Activated CD4-positive, alpha-beta T cell treated with anti-CD3 and anti-CD28 coated beads, Interleukin-2, amount 10 ng/mL, durations not matched to agents 24 days and 14 days (primary cell): ENCODE results near the gene EXOC4. TPM values are rescaled to one million over a fixed set of nuclear protein-coding genes. Genes with fewer than 3 reads are reported as not detected.

Experiments
- DNase-seq: peaks from one replicate; pipeline ENCODE4 v3.0.0; 2022
- H3K27ac Mint-ChIP-seq: one replicate; pipeline ENCODE4 v1.8.0; 2022; ENCODE audit warnings: mild to moderate bottlenecking, mixed read lengths
- H3K27me3 Mint-ChIP-seq: one replicate; pipeline ENCODE4 v1.8.0; 2022; ENCODE audit warnings: mixed read lengths
- H3K36me3 Mint-ChIP-seq: one replicate; pipeline ENCODE4 v1.8.0; 2022; ENCODE audit warnings: low read depth, mild to moderate bottlenecking, mixed read lengths
- H3K4me1 Mint-ChIP-seq: one replicate; pipeline ENCODE4 v1.8.0; 2021; ENCODE audit warnings: mixed read lengths
- H3K4me3 Mint-ChIP-seq: one replicate; pipeline ENCODE4 v1.8.0; 2022; ENCODE audit warnings: mild to moderate bottlenecking, moderate library complexity, mixed read lengths
- H3K9me3 Mint-ChIP-seq: one replicate; pipeline ENCODE4 v1.8.0; 2021; ENCODE audit warnings: mixed read lengths
- intact Hi-C: fragments of 100-400 bp; cut with micrococcal nuclease; formaldehyde crosslinking; loops from one replicate; pipeline ENCODE4 v1.15.1; 2023
- total RNA-seq: library from RNA; stranded (reverse); gene quantifications from 2 replicates; pipeline ENCODE4 v1.2.3, GENCODE V29; 2022

The EXOC4 gene
- total RNA-seq, 1 donor from 2014 or later: 53.0 TPM

DNA sequence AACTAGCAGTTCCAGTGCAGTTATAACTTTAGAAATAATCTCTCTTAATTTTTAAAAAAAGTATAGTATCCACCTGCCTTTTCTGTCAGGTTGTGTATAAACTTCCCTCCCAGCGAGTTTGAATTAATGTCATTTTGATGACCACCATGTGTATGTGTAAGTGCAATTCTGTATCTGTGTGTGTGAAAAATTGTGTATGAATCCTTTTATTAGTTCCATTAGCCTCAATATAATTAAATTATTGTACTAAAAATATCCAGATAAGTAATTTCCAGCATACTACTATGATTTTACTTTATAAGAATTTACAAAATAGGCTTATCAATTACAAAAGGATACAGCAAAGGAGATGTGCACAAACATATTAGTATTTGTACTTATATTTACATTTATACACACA, 453.1 kb downstream of the EXOC4 start:
- no peak overlapping the region for H3K4me3 Mint-ChIP-seq

DNA sequence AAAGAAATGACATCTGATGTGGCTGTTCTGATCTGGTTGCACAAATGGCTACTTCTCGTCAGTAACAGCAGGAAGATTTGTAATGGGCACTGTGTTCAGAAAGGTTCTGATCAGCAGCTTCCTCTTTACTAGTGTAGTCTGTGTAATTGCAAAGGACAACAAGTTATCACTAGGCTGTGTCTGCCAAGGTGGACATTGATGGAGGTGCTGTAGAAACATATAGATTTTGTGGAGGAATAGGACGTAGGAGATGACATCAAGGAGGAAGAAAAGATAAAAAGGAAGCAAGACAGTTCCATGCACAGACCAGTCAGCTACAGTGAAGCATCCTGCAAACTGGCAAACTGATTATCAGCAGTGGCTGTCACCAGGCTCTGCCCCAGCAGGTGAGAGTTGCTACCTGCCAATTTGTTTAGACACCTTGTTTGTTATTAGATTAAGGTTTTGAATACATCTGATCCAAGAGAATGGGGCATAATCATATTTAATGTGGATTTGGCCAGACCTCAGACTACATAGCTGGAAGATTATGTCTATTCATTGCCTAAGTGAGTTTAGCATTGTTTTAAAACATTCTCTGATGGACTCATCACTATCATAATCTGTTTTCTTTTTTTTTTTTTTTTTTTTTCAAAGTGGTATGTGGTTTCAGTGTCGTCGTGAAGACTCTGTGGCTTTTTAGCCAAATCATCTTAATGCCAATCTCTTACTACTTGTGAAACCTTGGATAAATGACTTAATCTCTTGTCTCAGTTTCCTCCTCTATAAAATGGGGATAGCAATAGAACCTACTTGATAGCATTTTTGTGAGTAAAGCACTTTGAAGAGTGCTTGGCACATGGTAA, 456.4 kb downstream of the EXOC4 start:
- H3K27me3 Mint-ChIP-seq: no peaks in the 10 kb centered on the region
- H3K4me1 Mint-ChIP-seq: no peaks in the 10 kb centered on the region
- no peak for DNase-seq
- no peak overlapping the region for H3K27ac Mint-ChIP-seq
- no peaks in the 10 kb centered on the region for H3K9me3 Mint-ChIP-seq
- no peaks in the 10 kb centered on the region for H3K36me3 Mint-ChIP-seq
- intact Hi-C loops: no loop called here
- H3K4me3 Mint-ChIP-seq: no peak overlapping the region

More for the DNA sequence above, 453.1 kb downstream of the EXOC4 start:
- no peaks in the 10 kb centered on the region for H3K27me3 Mint-ChIP-seq
- H3K27ac Mint-ChIP-seq: no peak overlapping the region
- H3K36me3 Mint-ChIP-seq: no peaks in the 10 kb centered on the region
- no peaks in the 10 kb centered on the region for H3K4me1 Mint-ChIP-seq
- no peaks in the 10 kb centered on the region for H3K9me3 Mint-ChIP-seq
- DNase-seq: no peak
- intact Hi-C loops: no loop called here

DNA sequence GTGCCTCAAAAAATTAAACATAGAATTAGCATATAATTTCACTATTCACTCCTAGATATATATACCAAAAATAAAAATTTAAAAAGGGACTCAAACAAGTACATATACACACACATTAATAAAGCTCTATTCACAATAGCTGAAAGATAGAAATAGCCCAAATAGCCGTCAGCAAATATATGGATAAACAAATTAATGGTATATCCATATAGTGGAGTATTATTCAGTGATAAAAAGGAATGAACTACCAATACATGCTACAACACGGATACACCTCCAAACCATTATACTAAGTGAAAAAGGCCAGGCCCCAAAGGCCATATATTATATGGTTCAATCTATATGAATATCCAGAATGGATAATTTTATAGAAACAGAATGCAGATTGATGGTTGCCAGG, 459.7 kb downstream of the EXOC4 start:
- no peak overlapping the region for H3K27ac Mint-ChIP-seq
- H3K9me3 Mint-ChIP-seq: no peaks in the 10 kb centered on the region
- intact Hi-C loops: no loop called here
- no peak for DNase-seq
- no peak overlapping the region for H3K4me3 Mint-ChIP-seq
- H3K27me3 Mint-ChIP-seq: no peaks in the 10 kb centered on the region
- no peaks in the 10 kb centered on the region for H3K36me3 Mint-ChIP-seq
- H3K4me1 Mint-ChIP-seq: no peaks in the 10 kb centered on the region

DNA sequence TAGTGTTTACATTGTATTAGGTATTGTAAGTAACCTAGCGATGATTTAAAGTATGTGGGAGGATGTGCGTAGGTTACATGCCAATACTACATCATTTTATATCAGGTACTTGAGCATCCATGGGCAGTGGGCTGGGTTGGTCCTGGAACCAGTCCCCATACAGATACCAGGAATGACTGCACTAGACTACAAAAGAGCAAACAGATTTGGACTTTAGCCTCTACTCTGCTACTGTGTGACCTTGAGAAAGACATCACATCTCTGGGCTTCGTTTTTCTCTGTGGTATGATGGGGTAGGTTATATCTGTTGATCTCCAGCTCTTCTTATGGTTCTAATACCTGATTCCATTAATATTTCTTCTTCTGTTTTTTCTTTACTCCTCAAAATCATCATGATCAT, 461.8 kb downstream of the EXOC4 start:
- Mint-ChIP-seq H3K36me3 (no peaks in the 10 kb centered on the region), H3K9me3 (no peaks in the 10 kb centered on the region), H3K27me3 (no peaks in the 10 kb centered on the region), H3K4me3 (no peak overlapping the region), H3K4me1 (no peaks in the 10 kb centered on the region), H3K27ac (no peak overlapping the region)
- intact Hi-C loops: no loop called here
- no peak for DNase-seq

DNA sequence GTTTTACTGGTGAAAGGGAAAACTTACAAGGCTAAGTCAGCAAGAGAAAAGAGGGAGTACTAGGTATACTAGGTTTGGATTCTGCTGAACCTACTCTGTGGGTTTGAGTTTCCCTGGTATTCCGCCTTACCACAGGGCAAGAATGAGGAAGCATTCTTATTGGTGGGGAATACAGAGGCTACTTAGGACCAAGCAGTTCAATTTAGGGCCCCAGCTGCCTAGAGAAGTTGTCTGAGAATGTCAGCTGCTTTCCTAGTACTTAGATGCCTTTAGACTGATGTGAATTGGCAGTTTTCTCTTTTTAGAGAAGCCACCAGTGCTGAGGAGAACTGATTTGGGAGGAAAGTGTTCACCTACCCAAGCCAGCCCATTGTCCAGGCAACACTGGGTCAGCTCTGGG, 465.3 kb downstream of the EXOC4 start:
- Mint-ChIP-seq H3K27ac (no peak overlapping the region), H3K4me3 (no peak overlapping the region), H3K27me3 (no peaks in the 10 kb centered on the region), H3K36me3 (no peaks in the 10 kb centered on the region), H3K9me3 (no peaks in the 10 kb centered on the region), H3K4me1 (no peaks in the 10 kb centered on the region)
- no peak for DNase-seq
- intact Hi-C loops: no loop called here

DNA sequence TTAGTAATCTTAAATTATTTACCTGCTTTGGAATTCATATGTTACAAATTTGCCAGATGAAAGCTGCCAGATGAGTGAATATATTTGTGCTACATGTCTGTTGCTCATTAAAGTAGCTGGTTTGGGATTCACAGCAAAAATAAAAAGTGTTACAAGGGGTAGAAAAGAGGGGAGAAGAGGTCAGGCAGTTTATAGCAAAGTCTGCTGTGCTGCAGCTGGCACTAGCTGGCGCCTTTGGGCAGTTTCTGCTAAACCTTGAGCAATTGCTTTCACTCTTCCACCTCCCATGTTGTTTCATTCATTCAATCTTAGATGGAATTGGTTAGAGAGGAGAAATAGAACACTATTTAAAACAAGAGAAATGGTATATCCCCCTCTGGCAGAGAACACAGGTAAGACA, 470.2 kb downstream of the EXOC4 start:
- no peak for DNase-seq
- H3K4me3 Mint-ChIP-seq: no peak overlapping the region
- no peak overlapping the region for H3K27ac Mint-ChIP-seq
- H3K27me3 Mint-ChIP-seq: no peaks in the 10 kb centered on the region
- intact Hi-C loops: no loop called here
- H3K9me3 Mint-ChIP-seq: no peaks in the 10 kb centered on the region
- H3K4me1 Mint-ChIP-seq: no peaks in the 10 kb centered on the region
- no peaks in the 10 kb centered on the region for H3K36me3 Mint-ChIP-seq

DNA sequence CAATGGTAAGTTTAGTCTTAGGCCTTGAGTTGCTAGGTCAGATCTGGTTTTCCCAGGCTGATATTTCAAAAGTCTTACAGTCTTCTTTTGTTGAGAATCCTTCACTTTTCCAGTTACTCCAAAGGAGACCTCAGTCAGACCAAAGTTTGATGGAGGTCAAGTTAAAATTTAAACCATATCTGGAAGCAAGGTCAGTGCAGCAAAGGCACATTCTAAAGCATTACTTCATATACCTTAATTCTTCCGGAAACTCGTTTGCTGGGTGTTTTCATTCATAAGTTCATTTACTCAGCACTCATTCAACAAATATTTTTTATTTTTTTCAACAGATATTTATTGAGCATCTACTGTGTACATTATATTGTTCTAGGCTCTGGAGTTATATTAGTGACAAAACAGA, 471.3 kb downstream of the EXOC4 start:
- H3K9me3 Mint-ChIP-seq: no peaks in the 10 kb centered on the region
- intact Hi-C loops: no loop called here
- no peaks in the 10 kb centered on the region for H3K36me3 Mint-ChIP-seq
- H3K27ac Mint-ChIP-seq: no peak overlapping the region
- no peak overlapping the region for H3K4me3 Mint-ChIP-seq
- H3K27me3 Mint-ChIP-seq: no peaks in the 10 kb centered on the region
- DNase-seq: no peak
- no peaks in the 10 kb centered on the region for H3K4me1 Mint-ChIP-seq

DNA sequence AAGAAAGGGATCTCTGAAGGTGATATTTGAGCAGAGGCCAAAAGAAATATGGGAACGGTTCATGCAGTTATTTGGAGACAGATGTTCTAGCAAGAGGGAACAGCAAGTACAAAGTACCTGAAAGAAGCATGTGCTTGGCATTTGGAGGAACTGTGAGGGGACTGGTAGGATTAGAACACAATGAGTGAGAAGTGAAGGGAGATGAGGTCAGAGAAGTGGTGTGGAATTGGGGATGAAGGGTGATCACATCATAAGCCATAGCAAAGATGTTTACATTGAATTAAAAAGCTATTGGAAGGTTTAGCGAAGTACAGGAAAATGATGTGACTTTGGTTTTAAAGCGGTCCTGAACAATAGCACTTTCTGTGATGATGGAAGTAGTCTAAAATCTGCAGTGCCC, 471.8 kb downstream of the EXOC4 start:
- H3K4me1 Mint-ChIP-seq: no peaks in the 10 kb centered on the region
- no peak overlapping the region for H3K4me3 Mint-ChIP-seq
- no peaks in the 10 kb centered on the region for H3K9me3 Mint-ChIP-seq
- intact Hi-C loops: no loop called here
- H3K27ac Mint-ChIP-seq: no peak overlapping the region
- no peak for DNase-seq
- no peaks in the 10 kb centered on the region for H3K27me3 Mint-ChIP-seq
- no peaks in the 10 kb centered on the region for H3K36me3 Mint-ChIP-seq

DNA sequence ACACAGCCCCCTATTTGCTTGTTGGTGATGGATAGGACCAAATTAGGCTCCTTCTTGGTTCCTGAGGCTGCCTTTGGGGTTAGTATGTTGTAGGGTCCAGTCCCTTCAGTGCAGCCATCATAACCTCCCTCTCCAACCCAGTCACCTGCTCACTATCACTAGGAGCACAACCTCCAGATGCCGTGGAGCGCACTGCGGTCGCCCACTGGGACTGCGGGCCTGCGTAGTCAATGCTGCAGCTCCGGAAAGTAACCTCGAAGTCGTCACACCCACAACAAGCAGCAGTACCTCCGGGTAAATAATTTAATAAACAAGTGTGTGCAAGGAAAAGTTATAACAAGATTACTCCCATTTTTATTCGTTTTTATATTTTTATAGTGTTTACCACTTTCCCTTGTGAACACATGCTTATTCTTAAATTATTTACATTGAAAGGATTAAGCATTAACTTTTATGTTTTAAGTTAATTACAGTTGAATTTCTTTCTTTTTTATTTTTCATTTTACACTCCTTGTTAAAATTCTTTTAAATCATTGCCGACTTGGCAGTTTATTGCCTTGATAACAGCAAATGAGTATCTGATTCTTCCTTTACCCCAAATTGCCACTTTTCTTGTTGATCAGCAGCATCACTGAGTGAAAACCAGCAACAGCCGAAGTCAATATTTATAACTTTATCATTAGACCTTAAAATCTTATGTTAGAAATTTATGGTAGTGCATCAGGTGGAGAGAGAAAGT, 474.8 kb downstream of the EXOC4 start:
- Mint-ChIP-seq H3K36me3 (no peaks in the 10 kb centered on the region), H3K27ac (no peak overlapping the region), H3K4me3 (no peak overlapping the region), H3K9me3 (no peaks in the 10 kb centered on the region), H3K27me3 (no peaks in the 10 kb centered on the region), H3K4me1 (no peaks in the 10 kb centered on the region)
- intact Hi-C loops: no loop called here
- DNase-seq: no peak

DNA sequence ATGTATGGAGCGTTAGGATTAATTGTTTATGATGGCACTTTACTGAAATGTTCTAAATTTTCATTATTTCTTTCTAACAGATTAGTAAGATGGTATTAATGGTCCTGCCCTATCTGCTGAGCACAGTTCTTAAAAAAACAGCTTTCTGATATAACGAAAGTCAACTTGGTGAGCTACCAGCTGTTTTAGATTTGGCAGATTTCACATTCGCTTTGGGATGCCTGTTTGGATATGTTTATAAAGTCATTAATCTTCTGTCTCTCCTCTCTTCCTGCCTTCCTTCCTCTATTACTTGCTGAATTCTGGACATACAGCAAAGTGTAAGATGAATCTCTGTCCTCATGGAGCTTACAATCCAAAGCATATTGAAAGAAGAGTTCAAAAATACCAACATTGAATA, 477.5 kb downstream of the EXOC4 start:
- Mint-ChIP-seq H3K4me3 (no peak overlapping the region), H3K4me1 (no peaks in the 10 kb centered on the region), H3K9me3 (no peaks in the 10 kb centered on the region), H3K27ac (no peak overlapping the region), H3K36me3 (no peaks in the 10 kb centered on the region), H3K27me3 (no peaks in the 10 kb centered on the region)
- intact Hi-C loops: no loop called here
- no peak for DNase-seq

DNA sequence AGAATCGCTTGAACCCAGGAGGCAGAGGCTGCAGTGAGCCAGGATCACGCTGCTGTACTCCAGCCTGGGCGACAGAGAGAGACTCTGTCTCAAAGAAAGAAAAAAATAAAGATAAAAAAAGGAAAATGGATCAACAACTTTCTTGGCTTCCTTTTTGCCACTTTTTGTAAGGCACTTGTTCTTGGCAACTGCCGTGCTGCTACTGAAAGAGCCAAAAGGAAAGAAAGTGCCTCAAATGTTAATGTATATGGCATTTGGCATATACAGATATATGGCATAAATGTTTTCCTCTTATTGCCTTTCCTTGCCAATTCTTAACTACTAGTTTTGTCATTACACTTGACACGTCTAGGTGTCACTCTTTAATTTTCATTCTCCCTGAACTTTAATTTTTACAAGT, 480.5 kb downstream of the EXOC4 start:
- intact Hi-C loops: no loop called here
- no peak for DNase-seq
- H3K4me3 Mint-ChIP-seq: no peak overlapping the region
- H3K27ac Mint-ChIP-seq: no peak overlapping the region
- no peaks in the 10 kb centered on the region for H3K36me3 Mint-ChIP-seq
- no peaks in the 10 kb centered on the region for H3K4me1 Mint-ChIP-seq
- no peaks in the 10 kb centered on the region for H3K9me3 Mint-ChIP-seq
- no peaks in the 10 kb centered on the region for H3K27me3 Mint-ChIP-seq

DNA sequence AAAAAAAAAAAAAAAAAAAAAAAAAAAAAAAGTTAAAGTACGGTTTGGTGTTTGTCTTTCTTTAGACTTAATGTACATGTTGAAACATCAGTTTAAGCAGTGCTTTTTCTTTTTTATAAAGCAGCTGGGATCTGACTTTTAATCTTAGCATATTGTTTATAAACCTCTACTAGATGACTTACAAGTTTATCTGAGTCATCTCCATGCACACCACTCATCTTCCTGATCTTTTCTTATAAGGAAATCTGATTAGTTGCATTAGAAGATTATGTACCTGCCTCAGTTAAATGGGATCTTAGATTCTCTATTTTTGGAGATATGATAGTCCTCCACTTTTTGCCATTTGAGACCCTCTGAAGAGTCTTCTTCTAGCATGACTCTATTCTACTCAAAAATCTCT, 482.3 kb downstream of the EXOC4 start:
- intact Hi-C loops: no loop called here

DNA sequence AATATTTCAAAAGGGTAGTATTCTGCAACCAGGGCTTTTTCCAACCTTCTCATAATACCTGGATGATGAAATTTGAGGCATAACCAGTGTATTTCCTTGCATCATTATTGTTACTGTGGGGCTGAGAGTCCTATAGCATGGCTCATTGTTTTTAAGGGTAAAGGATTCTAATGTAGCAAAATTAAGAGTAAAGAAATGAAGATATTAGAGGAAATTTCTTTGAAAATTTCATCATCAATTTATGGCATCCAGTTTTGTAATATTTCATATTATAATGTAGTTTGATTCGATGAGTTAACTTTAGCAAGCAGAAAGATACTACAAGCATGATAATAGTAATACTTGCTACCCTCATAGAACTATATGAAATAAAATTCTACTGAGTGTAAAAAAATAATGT, 486.9 kb downstream of the EXOC4 start:
- Mint-ChIP-seq H3K4me3 (no peak overlapping the region), H3K9me3 (no peaks in the 10 kb centered on the region), H3K36me3 (no peaks in the 10 kb centered on the region), H3K27ac (no peak overlapping the region), H3K27me3 (no peaks in the 10 kb centered on the region), H3K4me1 (no peaks in the 10 kb centered on the region)
- intact Hi-C loops: no loop called here
- no peak for DNase-seq

More for the DNA sequence above, 482.3 kb downstream of the EXOC4 start:
- H3K27me3 Mint-ChIP-seq: no peaks in the 10 kb centered on the region
- H3K9me3 Mint-ChIP-seq: no peaks in the 10 kb centered on the region
- no peak overlapping the region for H3K4me3 Mint-ChIP-seq
- no peaks in the 10 kb centered on the region for H3K4me1 Mint-ChIP-seq
- H3K27ac Mint-ChIP-seq: no peak overlapping the region
- H3K36me3 Mint-ChIP-seq: no peaks in the 10 kb centered on the region
- no peak for DNase-seq

DNA sequence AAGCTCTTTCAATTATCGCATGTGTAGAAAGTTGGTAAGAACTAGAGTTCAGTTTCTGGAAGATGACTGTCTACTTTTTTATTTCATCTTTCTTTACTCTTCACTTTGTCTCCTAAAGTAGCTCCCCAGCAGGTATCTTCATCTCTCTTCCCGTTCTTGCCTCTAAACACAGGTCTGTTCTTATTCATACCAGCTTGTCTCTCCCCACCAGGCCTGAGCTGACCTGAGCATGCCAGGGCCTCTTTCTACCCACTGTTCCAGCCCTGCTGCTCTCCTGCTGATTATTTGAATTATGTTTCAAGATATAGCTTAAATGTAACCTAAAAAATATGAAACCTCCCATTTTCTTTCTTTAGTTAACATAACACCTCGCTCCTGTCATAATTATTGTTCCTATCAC, 488.2 kb downstream of the EXOC4 start:
- Mint-ChIP-seq H3K27ac (no peak overlapping the region), H3K36me3 (no peaks in the 10 kb centered on the region), H3K27me3 (no peaks in the 10 kb centered on the region), H3K4me3 (no peak overlapping the region), H3K9me3 (no peaks in the 10 kb centered on the region), H3K4me1 (no peaks in the 10 kb centered on the region)
- intact Hi-C loops: no loop called here
- DNase-seq: no peak
